NCI-H2196 treated with DMSO at 0.1 percent for 48 hours (cell line): ENCODE measurements around the gene RB1.
"Not testable (repeated sequence)": the region's sequence is repeated elsewhere in the genome, so short reads cannot be mapped to it uniquely, and the experiment has no call there.

Source experiments
- DNase-seq: peaks from one replicate; lab custom pipeline; 2025; ENCODE audit not compliant: unreplicated experiment; lab: John Stamatoyannopoulos, UW

Gene RB1

DNA sequence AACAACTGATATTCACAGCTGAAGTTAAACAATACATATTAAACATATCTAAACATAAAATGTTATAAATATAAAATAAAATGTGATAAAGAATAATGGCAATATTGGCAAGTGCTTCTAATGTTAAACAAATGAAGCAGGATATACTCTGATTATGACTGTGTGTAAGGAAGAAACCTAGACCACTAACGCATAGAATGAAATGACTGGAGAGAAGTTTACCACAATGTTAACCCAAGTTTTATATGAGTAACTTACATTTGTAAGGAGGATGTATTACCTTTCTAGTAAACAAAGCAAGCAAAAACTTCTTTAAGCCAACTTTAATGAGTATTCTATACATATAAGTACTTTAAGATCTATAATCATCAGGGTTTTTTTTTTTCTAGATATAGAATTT is 43.0 kb downstream of the RB1 start:
- DNase-seq, result no peak

DNA sequence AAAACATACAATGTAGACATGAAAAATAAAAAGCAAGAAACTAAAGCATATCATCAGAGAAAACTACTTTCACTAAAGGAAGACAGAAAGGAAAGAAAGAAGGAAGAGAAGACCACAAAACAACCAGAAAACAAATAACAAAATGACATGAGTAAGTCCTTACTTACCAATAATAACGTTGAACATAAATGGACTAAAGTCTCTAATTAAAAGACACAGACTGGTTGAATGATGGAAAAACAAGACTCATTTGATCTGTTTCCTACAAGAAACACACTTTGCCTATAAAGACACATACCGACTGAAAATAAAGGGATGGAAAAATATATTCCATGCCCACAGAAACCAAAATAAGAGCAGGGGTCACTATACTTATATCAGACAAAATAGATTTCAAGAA is 46.0 kb downstream of the RB1 start:
- DNase-seq, result no peak

DNA sequence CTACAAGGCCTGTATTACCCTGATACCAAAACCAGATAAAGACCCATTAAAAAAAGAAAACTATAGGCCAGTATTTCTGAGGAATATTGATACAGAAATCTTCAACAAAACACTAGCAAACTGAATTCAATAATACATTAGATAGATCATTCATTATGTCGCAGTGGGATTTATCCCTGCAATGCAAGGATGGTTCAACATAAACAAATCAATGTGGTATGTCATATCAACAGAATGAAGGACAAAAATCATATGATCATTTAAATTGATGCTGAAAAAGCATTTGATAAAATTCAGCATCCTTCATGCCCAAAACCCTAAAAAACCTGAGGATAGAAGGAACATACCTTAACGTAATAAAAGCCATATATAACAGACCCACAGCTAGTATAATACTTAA is 50.0 kb downstream of the RB1 start:
- no peak for DNase-seq

DNA sequence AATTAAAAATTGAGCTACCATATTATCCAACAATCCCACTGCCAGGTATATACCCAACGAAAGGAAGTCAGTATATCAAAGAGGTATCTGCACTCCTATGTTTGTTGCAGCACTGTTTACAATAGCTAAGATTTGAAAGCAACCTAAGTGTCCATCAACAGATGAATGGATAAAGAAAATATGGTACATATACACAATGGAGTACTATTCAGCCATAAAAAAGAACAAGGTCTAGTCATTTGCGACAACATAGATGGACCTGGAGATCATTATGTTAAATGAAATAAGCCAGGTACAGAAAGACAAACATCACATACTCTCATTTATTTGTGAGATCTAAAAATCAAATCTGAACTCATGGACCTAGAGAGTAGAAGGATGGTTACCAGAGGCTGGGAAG is 52.0 kb downstream of the RB1 start:
- DNase-seq, result not testable (repeated sequence)

DNA sequence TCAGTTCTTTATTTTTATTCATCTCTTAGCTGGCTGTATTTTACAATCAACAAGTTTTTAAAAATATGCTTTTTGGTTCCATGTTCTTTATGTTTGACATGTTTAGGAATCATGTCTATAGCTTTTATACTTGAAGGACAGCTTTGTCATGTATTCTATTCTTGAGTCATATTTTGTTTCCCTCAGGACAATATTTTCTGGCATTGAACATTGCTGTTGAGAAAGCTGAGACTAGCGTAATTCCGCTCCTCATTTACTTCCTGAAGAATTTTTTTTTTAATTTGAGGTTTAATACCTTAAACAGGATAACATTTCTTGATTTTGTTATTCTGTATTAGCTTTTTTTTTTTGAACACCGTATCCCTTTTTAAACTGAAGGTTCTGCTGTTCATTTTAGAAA is 53.2 kb downstream of the RB1 start:
- no peak for DNase-seq

DNA sequence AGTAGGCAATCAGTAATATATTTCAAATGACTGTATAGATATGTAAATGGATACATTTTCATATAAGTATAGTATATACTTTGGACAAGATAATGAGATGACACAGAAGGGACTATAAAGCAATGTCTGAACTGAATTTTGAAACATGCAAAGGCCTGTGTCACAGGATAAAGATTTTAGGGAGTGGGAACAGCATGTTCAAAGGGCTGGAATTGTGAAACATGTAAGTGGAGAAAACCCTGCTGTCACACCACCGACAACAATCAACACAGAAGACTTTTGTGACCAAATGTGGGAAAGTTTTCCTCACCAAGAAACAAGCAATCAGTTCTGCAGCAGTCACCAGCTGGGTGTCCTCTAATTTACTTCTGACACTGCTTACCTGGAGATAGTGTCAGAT is 66.4 kb downstream of the RB1 start:
- no peak for DNase-seq

DNA sequence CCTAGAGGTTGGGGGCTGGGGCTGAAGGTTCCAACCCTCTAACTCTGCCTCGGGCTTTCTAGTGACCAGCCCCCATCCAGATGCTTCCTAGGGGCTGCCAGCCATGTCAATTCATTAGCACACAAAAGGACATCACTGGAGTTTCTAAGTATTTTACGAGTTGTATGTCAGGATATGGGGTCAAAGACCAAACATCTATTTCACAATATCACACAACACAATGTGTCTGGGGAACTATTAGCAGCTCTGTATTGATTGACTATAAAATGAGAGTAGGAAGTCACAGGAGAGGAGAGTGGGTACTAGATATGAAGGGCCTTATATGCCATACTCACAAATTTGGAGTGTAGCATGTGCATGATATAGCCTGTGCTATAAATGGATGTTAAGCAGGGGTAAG is 67.3 kb downstream of the RB1 start:
- DNase-seq, result no peak

DNA sequence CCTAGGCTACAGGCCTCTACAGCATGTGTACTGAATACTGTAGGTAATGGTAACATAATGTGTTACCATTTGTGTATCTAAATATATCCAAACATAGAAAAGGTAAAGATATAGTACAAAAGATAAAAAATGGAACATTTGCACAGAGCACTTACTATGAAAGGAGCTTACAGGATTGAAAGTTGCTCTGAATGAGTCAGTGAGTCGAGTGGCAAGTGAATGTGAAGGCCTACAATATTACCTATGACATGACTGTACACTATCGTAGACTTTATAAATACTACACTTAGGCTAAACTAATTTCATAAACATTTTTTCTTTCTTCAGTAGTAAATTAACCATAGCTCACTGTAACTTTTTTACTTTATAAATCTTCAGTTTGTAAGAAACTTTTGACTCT is 74.3 kb downstream of the RB1 start:
- DNase-seq, result no peak

DNA sequence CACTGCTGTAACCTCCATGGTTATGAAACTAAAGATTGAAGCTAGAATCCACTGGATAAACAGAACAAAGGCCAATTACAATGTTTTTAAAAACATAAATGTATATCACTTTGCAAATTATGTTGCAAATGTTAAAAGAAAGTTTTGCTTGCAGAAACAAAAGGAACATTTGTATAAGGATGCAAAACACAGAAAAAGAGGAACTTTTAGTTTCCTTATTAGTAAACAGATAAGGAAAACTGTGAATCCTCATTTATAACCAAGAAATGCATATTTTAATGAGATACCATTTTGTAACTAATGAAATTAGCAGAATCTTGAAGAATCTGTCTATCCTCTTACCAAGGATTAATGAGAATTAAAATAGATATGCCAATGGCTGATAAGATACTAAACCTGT is 77.0 kb downstream of the RB1 start:
- DNase-seq, result no peak

DNA sequence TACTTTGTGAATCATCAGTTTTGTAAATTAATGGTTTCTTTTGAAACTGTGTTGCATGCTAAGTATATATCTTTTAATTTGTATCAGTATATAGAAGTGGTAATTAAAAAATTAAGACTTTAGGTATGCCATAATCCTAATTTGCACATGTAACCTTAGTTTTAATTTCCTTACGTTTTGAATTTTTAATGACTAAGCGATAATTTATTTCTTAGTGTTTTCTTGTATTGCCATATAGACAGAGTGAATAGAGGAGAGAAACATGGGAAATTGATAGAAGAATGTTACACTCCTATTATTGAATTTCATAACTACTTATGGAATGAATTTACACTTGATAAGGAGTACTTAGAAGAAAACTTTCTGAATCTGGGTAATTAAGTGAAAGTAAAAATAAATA is 79.8 kb downstream of the RB1 start:
- no peak for DNase-seq

DNA sequence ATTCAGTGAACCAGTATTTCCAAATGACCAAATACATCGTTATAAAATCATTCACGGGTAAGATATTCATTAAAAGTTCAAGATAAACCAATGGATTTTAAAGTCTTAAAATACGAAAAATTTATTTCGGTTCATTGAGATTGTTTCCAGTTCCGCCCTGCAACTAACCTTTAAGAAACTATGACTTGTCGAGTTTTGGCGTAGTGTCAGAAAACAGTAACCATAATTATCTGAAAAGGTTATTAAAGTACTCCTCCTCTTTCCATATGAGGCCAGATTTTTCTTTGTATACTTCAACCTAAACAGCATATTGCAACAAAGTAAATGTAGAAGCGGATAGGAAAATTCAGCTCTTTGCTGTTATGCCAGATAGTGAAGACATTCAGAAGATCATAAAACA is 83.3 kb downstream of the RB1 start:
- no peak for DNase-seq

DNA sequence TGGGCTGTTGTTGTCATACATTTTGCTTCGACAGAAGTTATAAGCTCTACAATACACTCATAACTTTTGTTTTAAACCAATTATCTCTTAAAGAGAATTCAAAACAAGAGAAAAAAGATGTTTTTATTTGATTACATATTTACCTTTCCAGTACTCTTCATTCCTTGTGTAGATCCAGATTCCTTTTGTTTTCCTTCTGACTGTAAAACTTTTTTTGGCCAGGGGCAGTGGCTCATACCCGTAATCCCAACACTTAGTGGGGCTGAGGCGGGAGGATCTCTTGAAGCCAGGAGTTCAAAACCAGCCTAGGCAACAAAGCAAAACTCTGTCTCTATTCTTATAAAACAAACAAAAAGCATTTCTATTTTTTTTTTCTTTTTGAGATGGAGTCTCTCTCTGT is 87.7 kb downstream of the RB1 start:
- DNase-seq, result no peak

DNA sequence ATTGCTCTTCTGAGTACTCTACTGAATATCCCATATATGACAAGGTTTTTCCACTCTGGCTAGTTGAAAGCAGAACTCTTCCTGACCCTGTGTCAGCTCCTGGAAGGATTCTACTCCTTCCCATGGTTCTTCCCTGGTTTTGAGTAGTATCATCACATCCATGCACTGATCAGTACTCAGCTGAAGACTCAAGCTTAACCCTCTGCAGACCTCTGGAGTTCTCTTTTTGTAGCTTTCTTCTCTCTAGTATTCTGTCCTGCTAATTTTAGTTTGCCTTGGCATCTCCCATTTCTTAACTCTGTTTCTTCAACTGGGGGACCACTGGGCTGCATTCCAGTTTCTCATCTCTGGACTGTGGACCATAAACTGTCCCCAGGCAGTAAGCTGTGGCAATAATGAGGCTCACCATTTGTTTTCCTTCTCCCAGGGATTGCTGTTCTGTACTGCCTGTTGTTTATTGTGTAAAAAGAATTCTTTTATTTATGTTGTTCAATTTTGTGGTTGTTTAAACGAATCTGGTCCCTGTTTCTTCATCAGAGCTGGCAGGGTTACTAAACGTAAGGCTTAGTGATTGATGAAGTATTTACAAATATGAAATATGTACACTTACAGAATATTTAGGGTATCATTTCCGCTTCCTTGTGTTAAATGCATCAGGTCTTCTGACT is 89.6 kb downstream of the RB1 start:
- no peak for DNase-seq

DNA sequence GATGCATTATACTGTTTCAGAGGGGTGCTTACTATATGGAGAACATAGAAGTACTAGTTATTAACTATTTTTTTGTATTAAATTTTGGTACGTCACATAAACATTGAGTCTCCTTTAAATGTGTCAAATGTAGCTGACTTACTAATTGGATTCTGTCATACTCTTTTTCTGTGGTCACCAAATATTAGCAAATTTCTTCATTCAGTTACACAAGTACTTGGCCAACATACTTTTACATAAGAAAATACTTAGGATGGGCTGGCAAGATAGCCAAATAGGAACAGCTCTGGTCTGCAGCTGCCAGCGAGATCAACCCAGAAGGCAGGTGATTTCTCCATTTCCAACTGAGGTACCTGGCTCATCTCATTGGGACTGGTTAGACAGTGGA is 90.1 kb downstream of the RB1 start:
- no peak for DNase-seq

DNA sequence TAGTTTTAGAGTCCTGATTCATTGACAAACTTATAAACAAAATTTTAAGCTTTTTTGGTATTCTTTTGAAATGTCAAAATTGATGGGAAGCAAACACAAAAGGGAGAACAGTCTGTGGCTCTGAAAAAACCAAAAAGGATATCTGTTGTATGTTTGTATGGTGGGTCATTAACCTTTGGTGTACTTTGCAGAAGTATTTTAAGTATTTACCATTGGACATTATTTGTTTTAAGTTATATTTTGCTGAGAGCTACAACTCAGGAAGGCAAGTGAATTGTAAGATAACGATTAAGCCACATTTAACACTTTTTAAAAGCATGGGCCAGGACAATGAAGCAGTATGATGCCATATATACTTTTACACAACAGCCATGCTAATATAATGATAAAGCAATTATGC is 94.2 kb downstream of the RB1 start:
- no peak for DNase-seq

DNA sequence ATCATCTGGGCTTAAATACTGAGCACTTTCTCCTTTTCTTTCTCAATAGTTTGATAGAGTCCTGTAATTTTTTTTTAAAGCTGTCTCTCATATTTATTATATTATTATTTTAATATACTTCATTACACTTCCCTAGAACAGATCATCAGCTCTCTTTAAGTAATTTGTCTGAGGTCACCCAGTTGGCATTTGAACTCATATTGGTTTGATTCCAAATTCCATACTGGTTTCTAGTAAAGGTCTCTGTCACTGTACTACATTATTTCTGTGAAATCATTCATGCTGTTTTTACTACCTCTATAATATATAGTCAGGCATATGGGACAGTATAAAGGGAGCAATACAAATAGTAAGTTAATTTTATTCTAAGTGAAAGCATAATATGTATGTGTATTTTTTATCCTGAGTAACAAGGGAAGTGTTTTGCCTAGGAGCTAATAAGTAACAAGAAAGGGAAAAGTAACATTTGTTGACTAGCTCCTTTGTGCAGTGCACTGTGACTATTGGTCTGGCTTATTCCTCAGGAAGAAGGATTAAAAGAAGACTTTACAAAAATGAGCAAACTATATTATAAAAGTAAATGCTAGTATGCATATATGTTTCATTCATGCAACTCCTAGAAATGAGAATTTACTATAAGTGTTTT is 95.0 kb downstream of the RB1 start:
- no peak for DNase-seq

DNA sequence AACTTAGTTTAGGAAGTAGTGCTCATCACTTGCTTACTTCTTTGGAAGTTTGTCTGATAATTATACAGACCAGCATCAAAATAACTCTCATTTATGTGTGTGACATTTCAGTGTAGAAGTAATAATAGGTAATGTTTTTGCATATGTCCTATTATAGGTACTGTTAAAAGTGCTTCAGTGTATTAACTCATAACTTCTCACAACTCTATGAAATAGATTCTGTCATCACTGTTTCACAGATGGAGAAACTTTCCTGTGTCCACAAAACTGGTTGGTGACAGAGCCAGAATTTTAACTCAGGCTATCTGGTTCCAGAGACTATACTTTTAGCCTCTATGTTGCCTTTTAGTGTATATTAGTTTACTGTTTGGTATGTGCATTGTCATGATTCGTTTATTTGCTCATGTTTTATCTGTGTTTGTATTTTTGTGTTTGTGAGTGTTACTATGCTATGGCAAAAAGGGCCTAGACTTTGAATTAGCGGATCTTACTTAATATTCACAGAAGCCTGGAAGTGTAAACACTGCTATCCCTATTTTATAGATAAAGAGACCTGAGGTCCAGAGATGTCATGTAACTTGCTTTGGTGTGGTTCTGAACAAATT is 96.6 kb downstream of the RB1 start:
- no peak for DNase-seq

DNA sequence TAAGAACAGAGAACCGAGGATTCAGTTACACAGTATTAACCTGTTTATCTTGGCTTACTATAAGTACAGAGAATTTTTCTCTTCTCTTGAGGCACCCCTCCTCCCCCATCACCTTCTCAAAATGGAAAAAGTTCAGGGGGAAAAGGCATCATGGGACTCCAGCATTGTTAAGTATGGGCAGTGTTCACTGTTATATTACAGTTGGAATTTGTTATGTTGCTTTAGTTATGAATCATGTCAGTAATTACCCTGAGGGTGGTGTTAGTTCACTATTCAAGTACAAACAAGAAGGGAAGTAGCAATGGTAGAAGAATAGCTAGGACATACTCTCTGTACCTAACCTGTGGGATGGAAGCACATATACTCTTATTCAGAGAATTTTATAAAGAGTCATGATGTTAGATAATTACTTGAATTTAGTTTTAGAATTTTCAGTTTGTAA is 97.3 kb downstream of the RB1 start:
- no peak for DNase-seq

DNA sequence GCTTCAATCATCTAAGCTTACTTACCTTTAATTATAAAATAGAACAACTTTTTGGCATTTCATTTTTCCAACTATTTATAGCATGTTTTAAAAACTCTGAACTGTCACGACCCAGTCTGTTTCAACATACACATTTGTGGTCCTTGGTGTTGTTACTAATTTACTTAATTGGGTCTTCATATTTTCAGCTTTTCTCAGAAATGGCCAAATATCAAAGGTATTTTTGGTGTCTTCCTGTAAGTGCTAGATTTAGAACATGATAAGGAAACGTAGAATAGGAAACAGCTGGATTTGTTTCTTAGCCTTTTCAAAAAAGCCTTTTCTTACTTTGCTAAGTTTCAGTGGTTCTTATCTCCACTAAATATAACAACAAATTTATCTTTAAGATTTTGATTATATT is 97.9 kb downstream of the RB1 start:
- DNase-seq, result no peak

DNA sequence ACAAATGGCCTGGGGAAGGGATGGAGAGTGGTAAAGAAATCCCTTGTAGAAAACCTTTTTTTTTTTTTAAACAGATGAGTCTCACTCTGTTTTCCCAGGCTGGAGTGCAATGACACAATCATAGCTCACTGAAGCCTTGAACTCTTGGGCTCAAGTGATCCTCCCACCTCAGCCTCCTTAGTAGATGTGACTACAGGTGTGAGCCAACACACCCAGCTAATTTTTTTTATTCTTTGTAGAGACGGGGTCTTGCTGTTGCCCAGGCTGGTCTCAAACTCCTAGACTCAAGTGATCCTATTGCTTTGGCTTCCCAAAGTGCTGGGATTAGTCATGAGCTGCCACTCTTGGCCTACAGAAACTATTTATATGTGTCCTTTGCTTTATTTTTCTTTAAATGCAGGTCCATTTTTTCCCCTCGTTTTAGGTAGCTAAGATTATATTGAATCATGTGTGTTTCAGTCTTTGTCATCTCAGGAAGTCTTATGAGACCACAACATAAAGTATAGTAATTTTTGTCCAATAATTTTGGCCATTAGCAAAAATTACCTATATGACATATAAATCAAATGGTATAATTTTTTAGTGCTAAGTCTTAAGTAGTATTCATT is 98.9 kb downstream of the RB1 start:
- DNase-seq, result no peak

DNA sequence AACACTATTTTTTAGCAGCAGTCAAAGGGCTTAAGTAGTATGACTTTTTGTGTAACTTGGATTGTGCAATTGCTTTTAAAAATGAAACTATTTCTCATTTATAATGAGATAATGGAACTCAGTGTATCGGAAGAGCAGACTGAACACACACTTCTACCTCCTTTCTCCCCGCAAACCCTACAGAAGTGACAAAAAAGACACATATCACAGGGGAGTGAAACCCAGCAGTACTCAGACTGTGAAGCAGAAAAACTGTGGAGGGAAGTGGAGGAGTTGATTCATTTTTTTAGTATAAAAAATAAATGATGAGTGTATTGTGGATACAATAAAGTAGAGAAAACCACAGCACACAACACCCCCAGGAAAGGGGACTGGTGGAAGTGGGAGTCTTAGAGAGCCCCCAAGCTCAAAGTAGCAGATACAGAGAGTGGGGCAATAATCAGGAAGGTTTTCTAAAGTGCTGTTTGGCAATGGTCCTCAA is 99.6 kb downstream of the RB1 start:
- DNase-seq, result no peak

DNA sequence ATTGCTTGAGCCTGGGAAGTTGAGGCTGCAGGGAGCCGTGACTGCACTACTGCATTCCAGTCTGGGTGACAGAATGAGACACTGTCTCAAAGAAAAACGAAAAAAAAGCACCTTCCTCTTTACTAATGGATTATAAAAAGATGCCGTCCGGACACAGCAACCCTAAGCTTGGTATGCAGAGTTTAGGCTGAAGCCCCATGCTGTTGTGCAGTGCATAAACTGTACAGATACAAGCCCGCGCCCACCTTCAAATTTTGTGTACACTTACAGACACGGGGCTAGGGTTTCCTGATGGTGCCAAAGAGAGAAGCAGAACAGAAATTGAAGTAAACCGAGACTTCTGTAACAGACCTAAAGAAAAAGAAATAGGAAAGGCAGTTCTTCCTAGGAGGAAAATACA is 100.4 kb downstream of the RB1 start:
- DNase-seq, result no peak
